ENCODE measurements around the gene TMEM217. TPM values are rescaled to one million over a fixed set of nuclear protein-coding genes. Genes with fewer than 3 reads are reported as not detected.

Gene TMEM217
- total RNA-seq, 1 experiment from 2014 or later, result 2.4 TPM

GRCh38 chr6:37241775-37242428 lies 16.0 kb downstream of the TMEM217 start:
- TF ChIP-seq EZH2 (IDR thresholded peaks at IDR 0.05; ENCODE audit: low read length, unreplicated experiment) (no peak), EZH2phosphoT487 (IDR thresholded peaks at IDR 0.05; ENCODE audit: borderline replicate concordance, low read length) (no peak)
- TF ChIP-seq, protein P1, sequence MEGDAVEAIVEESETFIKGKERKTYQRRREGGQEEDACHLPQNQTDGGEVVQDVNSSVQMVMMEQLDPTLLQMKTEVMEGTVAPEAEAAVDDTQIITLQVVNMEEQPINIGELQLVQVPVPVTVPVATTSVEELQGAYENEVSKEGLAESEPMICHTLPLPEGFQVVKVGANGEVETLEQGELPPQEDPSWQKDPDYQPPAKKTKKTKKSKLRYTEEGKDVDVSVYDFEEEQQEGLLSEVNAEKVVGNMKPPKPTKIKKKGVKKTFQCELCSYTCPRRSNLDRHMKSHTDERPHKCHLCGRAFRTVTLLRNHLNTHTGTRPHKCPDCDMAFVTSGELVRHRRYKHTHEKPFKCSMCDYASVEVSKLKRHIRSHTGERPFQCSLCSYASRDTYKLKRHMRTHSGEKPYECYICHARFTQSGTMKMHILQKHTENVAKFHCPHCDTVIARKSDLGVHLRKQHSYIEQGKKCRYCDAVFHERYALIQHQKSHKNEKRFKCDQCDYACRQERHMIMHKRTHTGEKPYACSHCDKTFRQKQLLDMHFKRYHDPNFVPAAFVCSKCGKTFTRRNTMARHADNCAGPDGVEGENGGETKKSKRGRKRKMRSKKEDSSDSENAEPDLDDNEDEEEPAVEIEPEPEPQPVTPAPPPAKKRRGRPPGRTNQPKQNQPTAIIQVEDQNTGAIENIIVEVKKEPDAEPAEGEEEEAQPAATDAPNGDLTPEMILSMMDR (conservative IDR thresholded peaks at IDR 0.05; ENCODE audit: low read depth, low read length), result no peak
- ATAC-seq, result no peak
- H3K9ac ChIP-seq (ENCODE audit: low read length), result peak overlapping the region; percentile 38; the same call in 1 of the 2 replicates

DNA sequence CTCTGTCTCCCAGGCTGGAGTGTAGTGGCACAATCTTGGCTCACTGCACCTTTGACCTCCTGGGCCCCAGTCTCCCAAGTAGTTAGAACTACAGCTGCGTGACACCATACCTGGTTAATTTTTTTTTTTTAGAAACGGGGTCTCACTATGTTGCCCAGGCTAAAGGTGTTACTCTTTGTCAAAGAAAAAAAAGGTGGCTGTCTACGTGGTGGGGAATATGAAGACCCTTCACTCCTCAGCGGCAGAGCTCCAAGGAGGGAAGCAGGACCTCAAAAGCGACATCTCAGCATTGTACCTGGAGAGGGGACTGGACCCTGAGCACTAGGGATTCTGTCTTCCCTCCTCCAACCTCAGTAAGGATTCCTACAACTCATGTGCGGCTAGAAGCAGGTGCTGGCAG lies 16.8 kb downstream of the TMEM217 start:
- H4K20me1 ChIP-seq (ENCODE audit: low read length), result no peaks in the 10 kb centered on the region
- ATAC-seq (no peak), DNase-seq (no peak)
- intact Hi-C loops (cut with micrococcal nuclease), result no loop called here
- TF ChIP-seq EZH2phosphoT487 (IDR thresholded peaks at IDR 0.05; ENCODE audit: borderline replicate concordance, low read length) (no peak), EZH2 (IDR thresholded peaks at IDR 0.05; ENCODE audit: low read length, unreplicated experiment) (no peak)
- TF ChIP-seq, protein P1 (conservative IDR thresholded peaks at IDR 0.05; ENCODE audit: low read depth, low read length), result no peak
- no peak overlapping the region for H3K9ac ChIP-seq (ENCODE audit: low read length)
- H3K4me3 ChIP-seq (ENCODE audit: low read length), result no peak overlapping the region
- H3K9me3 ChIP-seq (ENCODE audit: low read length), result no peaks in the 10 kb centered on the region
- no peaks in the 10 kb centered on the region for H3K79me2 ChIP-seq (ENCODE audit: low read length)
- peaks cover 17% of the 10 kb centered on the region for H3F3A ChIP-seq (ENCODE audit: low read length, unreplicated experiment)
- no peaks in the 10 kb centered on the region for H3K27me3 ChIP-seq (ENCODE audit: low read length)
- CTCF ChIA-PET, result no interaction called here
- H3K4me2 ChIP-seq (ENCODE audit: low read length), result no peak overlapping the region
- no peak overlapping the region for H2AFZ ChIP-seq (ENCODE audit: low read length)
- H3K27ac ChIP-seq (ENCODE audit: low read length), result peak overlapping the region; percentile 93; the same call in 1 of the 2 replicates
- peaks cover 36% of the 10 kb centered on the region for H3K4me1 ChIP-seq (ENCODE audit: insufficient read depth, low read length)
- no peaks in the 10 kb centered on the region for H3K9me2 ChIP-seq (replicated peaks; ENCODE audit: low read length)
- POLR2A ChIA-PET (ENCODE audit: unreplicated experiment), result no interaction called here
- H3K36me3 ChIP-seq (ENCODE audit: low read depth, low read length), result no peaks in the 10 kb centered on the region
- no TSS peak for BruUV-seq (replicated peaks)

More at GRCh38 chr6:37241775-37242428, 16.0 kb downstream of the TMEM217 start:
- Histone ChIP-seq H3K36me3 (ENCODE audit: low read depth, low read length) (no peaks in the 10 kb centered on the region), H4K20me1 (ENCODE audit: low read length) (no peaks in the 10 kb centered on the region), H3K27me3 (ENCODE audit: low read length) (no peaks in the 10 kb centered on the region), H3K79me2 (ENCODE audit: low read length) (no peaks in the 10 kb centered on the region), H3F3A (ENCODE audit: low read length, unreplicated experiment) (peaks cover 17% of the 10 kb centered on the region), H2AFZ (ENCODE audit: low read length) (no peak overlapping the region), H3K4me1 (ENCODE audit: insufficient read depth, low read length) (peaks cover 36% of the 10 kb centered on the region), H3K4me2 (ENCODE audit: low read length) (peak overlapping the region; percentile 65), H3K27ac (ENCODE audit: low read length) (peak overlapping the region; percentile 93), H3K9me3 (ENCODE audit: low read length) (no peaks in the 10 kb centered on the region), H3K9me2 (replicated peaks; ENCODE audit: low read length) (no peaks in the 10 kb centered on the region), H3K4me3 (ENCODE audit: low read length) (no peak overlapping the region)
- ChIA-PET CTCF (no interaction called here), POLR2A (ENCODE audit: unreplicated experiment) (no interaction called here)
- TSS peak; percentile 80 for BruUV-seq (replicated peaks)
- intact Hi-C loops (cut with micrococcal nuclease), result no loop called here
- no peak for DNase-seq
